Stromal cell of bone marrow (primary cell): ENCODE data around the gene PPP6R1.

Experiments used
- DNase-seq: peaks from one replicate; pipeline ENCODE4 v3.0.0-alpha.2; 2012; ENCODE audit warnings: low read depth

Gene PPP6R1

DNA sequence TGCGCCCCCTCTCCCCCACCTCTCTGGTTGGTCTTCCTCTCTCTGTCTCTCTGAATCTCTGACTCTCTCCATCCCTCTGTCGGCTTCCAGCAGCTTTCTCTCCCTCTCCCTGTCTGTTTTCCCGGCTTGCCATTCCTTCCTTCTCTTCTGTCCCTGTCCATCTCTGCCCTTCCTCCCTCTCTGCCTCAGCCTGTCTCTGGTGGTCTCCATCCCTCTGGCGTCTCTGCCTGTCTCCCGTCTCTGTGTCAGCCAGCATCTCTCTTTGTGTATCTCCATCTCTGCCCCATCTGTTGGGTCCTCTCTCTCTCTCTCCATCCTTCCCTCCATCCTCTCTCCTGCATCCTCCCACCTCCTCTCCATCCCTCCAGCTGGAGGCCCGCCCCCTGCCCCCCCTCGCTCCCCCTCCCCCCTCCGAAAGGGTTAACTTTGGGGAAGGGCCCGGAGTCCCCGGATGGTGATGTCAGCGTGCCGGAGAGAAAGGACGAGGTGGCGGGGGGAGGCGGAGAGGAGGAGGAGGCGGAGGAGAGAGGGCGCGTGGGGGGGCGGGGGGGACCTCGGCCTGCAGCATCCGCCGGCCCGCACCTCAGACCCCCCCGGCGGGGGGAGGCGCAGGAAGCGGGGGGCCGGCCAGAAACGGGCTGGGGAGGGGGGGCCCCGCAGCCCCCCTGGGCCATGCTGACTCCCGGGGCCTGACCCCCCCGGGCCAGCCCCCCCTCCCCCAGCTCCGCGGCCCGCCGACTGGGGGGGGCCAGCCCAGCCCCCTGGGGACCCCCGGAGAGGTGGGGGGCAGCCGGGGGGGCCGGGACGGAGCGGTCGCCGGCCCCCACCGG lies 24.9 kb upstream of the PPP6R1 start, which contains the start of gene BRSK1:
TSS of gene BRSK1 (plus strand) at position 450 of the 830 bp plus-strand sequence. CDS start 446 bp downstream, outside the sequence.
- DNase-seq: no peak

DNA sequence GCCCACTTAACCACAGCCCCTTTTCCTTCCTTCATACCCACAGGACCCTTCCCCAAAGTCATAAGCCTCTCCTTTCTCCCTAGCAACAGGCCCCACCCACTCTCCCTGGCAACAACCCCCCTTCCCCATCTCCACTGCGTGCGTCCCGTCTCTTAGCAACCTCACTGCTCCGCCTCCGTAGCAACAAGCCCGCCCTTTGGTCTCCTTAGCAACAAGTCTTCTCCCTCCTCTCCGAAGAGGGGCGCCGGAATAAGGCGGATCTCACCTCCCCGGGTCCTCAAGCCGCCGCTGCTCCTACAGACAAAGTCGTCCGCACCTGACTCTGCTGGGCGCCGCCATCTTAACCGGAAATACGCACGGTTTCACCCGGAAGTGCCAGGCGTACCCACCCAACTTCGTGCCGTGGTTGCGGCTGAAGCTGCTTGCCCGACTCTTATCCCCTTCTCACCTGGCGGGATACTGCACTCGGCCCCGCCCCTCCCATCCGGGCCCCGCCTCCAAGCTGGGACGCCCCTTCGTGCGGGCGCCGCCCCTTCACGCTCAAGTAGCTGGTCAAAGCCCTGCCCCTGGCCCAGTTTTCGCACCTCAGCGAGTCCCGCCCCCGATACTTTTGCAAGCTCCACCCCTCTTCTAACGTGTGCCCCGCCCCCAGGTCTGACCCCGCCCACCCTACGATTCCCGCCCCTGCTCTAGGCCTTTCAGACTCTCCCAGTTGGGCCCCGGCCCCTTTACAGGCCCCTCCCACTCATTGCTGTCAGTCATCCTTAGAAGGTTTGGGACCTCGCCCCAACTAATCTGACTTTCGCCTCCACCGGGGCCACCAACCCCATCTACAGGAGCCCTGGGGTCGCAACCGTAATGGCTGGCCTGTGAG lies 21.2 kb upstream of the PPP6R1 start, which contains the start of gene HSPBP1:
TSS of gene HSPBP1 (minus strand) at position 341 of the 874 bp plus-strand sequence. CDS start 502 bp downstream, outside the sequence.
- peak; percentile 78 for DNase-seq

DNA sequence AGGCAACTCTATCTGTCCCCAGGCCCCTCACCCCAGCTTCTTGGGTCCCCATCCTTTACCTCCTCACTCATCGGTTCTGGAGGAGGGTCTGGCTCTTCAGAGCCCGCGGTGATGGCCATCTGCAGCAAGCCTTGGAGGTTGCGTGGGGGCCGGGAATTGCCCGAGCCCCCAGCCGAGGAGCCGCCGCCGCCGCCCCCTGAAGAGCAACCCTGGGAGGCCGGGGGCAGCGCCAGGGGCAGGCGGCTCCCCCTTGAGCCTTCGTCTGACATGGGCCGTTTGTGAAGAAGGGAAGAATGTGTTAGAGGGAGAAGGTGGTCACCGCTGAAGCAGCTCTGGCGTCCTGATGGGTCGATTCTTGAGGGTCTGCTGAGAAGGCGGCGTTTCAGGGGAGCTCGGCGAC lies 20.5 kb upstream of the PPP6R1 start:
- DNase-seq: no peak

DNA sequence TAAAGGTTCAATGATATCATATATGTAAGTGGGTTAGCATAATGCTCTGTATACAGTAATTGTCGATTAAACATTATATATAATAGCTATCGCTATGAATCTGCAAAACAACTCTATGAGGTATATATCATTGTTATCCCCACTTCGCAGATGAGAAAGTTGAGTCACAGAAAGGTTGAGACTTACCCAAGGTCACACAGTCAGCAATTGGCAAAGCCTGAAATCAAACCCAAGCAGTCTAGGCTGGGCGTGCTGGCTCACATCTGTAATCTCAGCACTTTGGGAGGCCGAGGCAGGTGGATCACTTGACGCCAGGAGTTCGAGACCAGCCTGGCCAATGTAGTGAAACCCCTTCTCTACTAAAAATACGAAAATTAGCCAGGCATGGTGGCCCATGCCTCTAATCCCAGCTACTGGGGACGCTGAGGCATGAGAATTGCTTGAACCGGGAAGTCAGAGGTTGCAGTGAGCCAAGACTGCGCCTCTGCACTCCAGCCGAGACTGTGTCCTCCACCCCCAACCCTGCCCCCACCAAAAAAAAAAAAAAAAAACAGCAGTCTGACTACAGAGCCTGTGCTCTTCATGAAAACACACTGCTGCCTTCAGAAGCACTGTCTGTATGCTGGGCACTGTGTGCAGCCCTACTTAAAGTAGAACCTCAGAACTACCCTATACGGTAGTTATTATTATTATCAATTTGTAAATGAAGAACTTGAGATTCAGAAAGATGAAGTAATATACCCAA lies 19.7 kb upstream of the PPP6R1 start:
- DNase-seq: no peak

DNA sequence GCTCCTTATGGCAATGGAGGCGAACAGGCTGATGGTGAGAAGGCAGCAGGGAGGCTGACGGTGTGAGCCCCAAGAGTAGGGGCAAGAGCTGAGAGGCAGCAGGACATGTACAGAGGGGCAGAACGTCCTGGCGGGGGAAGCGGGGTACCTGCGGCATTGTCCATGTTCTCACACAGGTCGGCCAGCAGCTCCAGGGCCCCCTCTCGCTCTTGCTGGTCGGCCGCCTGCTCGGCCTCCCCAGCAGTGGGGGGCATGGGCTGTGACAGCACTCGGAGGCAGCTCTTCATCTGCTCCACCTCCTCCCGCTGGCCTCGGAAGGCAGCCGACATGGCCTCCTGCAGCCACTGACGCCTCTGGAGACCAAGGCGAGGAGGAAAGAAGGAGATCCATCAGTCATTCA lies 18.7 kb upstream of the PPP6R1 start:
- DNase-seq: no peak

DNA sequence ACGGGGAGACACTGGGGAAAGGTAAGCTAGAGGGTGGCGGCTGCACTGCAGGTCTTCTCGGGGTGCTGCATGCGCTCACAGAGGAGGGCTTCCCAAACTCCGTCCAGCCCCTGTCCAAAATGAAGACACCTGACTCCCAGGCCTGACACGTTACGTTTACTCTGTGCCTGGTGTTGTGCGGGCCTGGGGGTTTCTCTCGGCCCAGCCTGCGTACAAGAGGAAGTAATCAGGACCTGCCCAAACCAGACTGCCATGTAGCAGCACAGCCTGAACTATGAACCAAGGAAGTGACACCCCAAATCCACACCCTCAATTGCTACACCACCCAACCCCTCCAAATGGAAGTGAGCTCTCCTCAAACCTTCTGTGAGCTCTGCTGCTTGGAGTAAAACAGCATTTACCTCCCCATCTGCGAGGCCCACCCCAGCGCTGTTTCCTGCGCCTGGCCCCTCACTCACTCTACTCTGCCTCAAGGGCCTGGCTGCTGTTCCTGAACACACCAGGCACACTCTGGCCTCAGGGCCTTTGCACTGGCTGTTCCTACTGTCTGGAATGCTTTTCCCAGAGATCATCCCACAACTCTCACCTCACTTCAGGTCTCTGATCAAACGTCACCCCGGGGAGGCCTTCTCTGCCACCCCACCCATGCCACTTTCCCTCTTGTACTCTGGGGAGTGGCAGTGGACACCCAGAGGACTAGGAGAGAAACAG lies 18.1 kb upstream of the PPP6R1 start:
- no peak for DNase-seq

DNA sequence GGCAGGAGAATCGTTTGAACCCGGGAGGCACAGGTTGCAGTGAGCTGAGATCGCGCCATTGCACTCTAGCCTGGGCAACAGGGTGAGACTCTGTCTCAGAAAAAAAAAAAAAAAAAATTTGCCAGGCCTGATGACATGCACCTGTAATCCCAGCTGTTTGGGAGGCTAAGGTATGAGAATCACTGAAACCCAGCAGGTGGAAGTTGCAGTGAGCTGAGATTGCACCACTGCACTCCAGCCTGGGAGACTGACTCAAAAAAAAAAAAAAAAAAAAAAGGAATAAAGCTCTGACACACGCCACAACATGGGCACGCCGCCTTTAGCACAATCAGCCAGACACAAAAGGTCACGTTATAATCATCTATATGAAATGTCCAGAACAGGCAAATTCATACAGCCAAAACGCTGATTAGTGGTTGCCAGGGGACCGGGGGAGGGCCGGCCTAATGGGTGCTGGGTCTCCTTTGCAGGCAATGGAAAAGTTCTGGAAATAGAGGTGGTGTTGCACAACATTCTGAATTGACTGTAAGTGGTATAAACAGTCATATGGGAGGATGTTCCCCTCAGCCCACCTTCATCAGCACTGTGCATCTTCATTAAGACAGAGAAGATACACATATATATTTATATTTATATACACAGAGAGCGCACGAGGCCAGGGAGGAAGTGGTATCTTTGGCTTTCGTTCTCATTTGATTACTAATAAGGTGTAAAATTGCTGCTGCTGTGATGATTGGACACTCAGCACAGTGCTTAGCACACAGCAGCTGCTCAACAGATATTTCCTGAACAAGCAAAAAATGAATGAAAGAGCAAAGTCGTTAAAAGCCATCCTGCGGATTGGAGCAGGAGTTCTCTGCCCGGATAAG lies 17.3 kb upstream of the PPP6R1 start:
- no peak for DNase-seq

DNA sequence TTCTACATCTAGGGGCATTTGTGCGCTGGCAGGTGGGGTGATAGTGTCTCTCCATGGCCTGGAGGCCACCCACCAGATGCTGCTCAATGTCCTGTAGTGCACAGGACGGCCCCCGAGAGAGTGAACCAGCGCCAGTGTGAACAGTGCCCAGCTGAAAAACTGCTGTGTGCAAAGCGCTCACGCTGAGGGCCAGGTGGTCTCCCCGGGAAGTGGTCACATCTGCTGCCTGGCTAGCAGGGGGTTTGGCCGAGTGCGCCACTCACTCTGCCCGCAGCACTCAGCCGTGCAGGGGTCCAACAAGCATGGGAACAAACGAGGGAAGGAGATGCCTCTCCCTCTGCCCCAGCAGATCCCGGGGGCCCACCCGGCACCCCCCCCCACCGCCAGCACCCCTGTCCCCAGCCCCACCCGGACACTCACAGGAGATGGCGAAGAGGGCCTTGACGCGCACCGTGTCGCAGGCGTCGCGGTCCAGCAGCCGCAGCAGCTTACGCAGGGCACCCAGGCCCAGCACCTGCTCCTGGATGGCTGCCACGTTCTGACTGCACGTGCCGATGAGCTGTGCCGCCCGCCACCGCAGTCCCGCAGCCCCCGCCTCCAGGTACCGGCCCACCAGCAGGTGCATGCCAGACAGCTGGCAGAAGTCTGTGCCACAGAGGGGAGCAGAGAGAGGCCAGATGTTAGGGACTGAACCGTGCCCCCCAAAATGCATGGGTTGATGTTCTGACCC lies 15.3 kb upstream of the PPP6R1 start:
- DNase-seq: no peak

DNA sequence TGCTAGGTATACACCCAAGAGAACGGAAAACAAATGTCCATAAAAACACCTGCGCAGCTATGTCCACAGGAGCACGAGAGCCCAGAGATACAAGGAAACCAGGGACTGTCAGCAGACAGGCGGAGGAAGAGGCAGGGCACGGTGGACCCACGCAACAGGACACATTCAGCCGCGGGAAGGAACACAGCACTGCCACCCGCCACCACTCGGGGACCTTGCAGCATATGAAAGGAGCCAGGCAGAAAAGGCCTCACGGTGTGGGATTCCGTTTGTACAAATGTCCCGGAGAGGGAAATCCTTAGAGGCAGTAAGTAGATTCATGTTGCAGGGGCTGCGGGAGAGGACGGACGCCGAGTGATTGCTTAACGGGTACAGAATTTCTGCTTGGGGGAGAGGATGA lies 13.3 kb upstream of the PPP6R1 start:
- DNase-seq: no peak

DNA sequence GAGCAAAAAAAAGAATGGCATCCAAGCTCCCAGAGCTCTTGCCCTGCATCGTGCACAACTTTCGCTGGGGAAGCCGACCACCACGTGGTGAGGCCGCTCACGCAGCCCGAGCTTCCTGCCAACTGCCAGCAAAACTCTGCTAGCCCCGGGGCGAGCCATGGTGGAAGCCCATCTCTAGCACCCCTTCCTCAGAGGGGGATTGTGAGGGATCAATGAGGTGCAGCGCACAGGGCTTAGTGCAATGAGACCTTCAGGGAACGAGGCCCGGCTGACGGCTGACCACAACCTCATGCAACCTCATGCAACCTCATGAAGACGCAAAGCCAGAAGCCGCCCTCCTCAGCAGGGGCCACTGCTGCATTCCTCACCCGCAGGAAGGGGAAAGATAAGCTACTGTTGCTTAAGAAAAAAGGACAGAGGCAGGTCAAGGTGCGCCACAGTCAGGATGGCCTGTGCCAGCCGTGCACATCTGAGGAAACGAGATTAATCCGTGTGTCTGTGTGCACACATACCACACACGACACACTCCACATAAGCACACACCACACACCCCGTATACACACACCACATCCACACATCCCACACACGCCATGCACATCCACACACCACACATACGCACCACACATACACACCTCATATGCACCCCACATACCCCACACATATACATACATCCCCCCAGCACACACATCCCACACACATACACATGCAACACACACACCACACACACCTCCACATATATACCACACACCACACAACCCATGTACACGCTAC lies 11.5 kb upstream of the PPP6R1 start:
- DNase-seq: no peak

DNA sequence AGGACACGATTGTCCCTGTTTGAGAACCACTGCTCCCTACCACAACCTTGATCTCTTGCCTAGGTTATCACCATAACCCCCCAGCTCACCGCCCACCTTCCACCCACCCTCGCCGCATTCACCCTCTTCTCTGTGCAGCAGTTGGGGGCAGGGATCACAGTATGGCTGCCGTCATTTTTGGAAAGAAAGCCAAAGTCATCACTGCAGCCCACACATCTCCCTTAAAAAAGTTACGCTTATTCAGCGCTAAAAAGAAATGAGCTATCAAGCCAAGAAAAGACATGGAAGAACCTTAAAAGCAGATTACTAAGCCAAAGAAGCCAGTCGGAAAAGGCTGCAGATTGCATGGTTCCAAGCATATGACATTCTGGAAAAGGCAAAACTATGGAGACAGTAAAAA lies 10.5 kb upstream of the PPP6R1 start:
- no peak for DNase-seq

DNA sequence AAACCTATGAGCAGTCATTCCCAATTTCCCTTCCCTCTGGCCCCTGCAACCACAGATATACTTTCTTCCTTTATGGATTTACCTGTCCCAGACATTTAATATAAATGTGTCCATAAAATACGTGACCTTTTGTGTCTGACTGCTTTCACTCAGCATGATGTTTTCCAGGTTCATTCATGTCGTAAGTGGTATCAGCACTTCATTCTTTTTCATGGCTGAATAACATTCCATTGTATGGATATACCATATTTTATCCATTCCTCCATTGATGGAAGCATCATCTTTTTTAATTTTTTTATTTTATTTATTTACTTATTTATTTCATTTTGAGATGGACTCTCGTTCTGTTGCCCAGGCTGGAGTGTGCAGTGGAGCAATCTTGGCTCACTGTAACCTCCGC lies 8.0 kb upstream of the PPP6R1 start:
- no peak for DNase-seq

DNA sequence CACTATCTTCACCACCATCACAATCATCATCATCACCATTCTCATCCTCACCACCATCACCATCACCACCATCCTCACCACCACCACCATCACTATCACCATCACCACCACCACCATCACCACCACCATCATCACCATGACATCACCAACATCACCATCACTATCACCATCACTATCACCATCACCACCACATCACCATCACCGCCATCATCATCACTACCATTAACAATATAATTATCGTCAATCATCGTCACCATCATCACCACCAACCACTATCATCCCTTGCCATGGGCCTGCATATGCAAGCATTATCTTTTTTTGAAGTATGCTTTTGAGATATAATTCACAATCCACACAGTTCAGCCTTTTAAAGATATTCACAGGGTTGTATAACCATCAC lies 7.6 kb upstream of the PPP6R1 start:
- DNase-seq: no peak

DNA sequence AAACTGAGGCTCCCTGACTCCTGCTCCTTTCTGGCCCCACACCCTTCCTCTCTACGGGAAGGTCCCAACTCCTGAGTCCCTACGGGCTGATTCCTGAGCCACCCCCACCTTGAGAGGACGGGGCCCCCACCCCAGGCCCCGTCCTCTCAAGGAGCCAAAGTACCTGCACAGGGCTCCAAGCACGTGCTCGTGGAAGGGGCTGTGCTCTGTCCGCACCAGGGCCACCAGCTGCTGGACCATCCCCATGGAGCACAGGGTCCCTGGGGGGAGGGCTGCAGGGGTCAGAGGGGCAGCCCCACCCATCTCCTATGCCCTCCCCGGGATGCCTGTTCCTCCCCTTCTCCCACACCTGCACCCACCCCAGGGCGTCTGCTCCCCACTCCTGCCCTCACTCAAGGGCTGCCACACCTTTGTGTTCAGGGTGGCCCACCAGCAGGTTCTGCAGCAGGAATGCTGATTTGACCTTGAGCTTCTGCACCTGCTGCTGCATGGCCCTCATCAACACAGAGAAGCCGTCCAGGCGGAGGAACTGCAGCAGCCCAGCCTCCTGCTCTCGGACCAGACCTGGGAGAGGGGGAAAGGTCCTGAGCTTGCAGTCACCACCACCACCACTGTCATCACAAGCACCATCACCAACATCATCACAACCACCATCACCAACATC lies 7.0 kb upstream of the PPP6R1 start:
- DNase-seq: no peak

DNA sequence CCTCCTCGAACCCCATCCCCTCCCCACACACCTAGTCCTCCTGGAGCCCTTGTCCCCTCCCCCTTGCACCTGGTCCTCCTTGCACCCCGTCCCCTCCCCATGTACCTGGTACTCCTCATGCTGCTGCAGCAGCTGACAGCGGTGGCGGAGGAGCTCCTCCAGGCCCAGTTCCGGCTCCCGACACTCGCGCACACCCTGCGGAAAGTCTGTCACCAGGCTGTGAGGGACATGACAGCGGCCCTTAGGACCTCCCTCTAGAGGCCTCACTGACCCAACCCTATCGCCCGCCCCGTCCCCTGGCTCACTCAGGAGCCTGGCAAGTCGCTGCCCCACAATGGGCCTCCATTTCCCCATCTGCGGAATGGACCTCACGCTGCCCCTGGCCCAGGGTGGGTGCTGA lies 6.4 kb upstream of the PPP6R1 start:
- no peak for DNase-seq

DNA sequence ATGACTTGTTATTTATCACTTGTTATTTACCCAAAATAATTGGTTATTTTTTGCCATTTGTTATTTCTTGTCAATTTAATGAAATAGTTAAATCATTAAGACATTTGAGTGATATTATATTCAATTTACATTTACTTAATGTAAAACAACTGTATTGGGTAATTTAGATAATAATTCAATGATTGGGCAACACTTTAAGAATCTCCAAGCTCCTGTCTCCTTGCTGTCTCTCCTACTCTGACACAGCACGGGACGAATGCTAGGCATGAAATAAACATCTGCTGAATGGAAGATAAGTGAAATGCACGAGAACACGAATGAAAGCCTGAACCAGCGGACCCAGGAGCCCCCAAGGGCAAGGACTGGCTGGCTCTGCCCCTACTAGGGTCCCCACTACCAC lies 5.7 kb upstream of the PPP6R1 start:
- DNase-seq: no peak

DNA sequence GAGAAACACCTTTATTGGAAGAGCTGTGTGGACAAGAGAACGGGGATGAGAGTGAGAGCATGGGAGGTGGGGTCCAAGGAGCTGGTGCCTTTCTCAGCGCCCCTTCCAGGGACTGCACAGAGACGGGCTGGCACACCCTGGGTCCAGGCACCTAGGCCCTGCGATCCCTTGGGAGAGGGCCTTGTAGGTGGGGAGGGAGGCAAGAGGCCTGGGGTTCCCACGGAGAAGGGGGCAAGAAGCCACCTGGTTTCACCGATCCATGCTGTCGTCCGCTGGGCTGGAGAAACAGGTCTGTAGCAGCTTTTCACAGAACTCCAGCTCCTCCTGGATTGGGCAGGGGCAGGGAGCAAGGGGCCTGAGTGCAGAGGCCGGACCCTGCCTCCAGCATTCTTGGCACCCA lies 3.5 kb upstream of the PPP6R1 start:
- no peak for DNase-seq

DNA sequence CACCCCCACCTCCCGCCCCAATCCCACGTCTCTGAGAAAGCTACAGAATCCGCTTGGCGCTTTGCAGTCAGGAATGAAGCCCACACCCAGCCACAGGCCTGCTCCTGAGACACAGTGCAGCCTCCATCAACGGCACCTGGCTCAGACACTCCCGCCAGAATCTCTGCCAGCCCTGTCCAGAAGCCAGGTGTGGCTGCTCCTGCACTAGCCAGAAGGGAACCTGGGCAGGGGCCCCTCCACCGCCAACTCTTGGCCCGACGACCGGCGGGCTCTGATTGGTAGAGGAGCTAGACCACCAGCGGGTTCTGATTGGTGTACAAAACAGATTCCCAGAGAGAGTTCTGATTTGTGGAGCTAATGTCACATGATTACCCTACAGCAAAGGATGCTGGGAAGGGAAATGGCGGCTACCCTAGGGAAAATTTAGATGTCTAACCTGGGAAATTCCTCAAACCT lies 2.9 kb upstream of the PPP6R1 start:
- no peak for DNase-seq
